Cardiac ventricle fibroblast (primary cell): ENCODE data around the gene ACAD10. TPM values are rescaled to one million over a fixed set of nuclear protein-coding genes. Genes with fewer than 3 reads are reported as not detected.

Experiments used
- total RNA-seq: library from RNA; depleted of rRNA; stranded (reverse); fragments of >200 nt; gene quantifications from 2 replicates; pipeline ENCODE4 v1.2.3, GENCODE V29; 2015

Gene ACAD10
- 21.3 and 27.0 TPM in 2 replicates for total RNA-seq

DNA sequence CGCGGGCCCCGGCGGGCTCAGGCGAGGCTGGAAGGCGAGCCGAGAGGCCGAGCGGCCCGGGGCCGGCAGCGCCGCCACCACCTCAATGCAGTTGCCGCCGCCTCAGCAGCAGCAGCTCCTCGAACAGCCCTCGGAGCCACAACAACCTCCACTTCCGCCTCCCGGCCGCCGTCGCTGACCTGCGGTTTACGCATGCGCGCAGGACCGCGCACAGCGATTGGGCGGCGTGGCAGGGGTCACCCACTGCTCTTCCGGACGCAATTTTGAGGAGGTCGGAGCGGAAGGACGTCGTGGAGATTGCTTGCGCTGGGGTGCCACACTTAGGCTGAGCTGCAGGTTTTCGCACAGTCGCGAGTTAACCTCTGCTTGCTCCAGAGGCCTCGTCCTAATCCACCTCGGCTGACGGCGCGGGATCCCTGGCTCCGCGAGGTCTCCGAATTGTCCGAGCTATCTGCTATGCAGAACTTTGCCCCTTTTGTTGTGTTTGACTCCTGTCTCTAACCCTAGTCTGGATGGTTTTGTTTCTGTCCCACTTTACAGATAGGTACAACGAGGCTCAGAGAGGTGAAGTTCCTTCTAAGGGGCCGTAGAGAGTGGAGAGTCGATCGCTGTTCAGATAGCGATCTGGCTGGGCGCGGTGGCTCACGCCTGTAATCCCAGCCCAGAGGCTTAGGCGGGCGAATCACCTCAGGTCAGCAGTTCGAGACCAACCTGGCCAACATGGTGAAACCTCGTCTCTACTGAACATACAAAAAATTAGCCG lies at the start of gene ACAD10, which contains the start of gene BRAP:
ACAD10 (plus strand) TSS at position 243 of the 763 bp plus-strand sequence. CDS start 6,657 bp downstream, outside the sequence.
BRAP (minus strand) TSS at position 146 of the 763 bp plus-strand sequence. CDS start 164 bp downstream, outside the sequence.

DNA sequence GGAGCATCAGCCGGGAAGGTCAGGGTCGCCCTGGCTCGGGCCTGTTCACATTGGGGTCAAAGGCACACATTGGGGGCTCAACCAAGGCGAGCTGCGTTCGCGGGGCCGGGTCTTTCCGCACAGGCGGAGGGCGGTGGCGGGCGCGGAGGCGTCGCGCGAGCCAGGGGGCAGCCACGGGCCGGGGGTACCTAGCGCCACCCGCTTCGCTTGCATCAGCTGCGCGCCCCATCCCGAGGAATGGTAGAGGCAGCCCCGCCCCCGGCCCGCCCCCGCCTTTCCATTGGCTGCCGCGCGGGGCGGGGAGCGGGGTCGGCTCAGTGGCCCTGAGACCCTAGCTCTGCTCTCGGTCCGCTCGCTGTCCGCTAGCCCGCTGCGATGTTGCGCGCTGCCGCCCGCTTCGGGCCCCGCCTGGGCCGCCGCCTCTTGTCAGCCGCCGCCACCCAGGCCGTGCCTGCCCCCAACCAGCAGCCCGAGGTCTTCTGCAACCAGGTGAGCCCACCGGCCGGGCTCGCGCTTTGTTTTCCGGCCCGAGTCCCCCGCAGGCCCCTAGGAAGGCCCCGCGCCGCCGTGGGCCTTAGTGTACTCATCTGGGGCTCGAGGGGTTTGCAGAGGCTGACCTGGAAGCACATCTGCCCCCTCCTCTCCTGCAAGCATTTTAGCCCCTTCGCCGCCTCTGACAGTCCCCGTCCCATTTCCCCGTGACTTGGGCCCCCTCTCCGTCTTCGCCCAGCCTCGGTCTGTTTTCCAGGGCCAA lies 80.9 kb downstream of the ACAD10 start, which contains the start of gene ALDH2:
ALDH2 (plus strand) TSS at position 326 of the 754 bp plus-strand sequence; CDS start at position 376, 50 bp downstream.

Other genes starting within 250 kb of the ACAD10 start
- gene ATXN2, start 86.7 kb upstream of the ACAD10 start, total RNA-seq: 23.8 and 29.3 TPM in 2 replicates
- gene BRAP, start 97 bp upstream of the ACAD10 start, total RNA-seq: 10.3 and 12.5 TPM in 2 replicates
- gene ALDH2, start 80.9 kb downstream of the ACAD10 start, total RNA-seq: 36.0 and 51.7 TPM in 2 replicates
- gene MAPKAPK5, start 156.2 kb downstream of the ACAD10 start, total RNA-seq: 22.2 and 29.2 TPM in 2 replicates